OCI-LY7 (cell line): Measurements from ENCODE around the gene LRRC46.

Experiments
- CTCF ChIP-seq: fragments of 200-600 bp; sonication (generic); conservative IDR thresholded peaks from 2 replicates; pipeline ENCODE4 v1.5.1; 2014; ENCODE audit warnings: mild to moderate bottlenecking, antibody characterized with exemption, low read length, moderate library complexity, mixed read lengths
- EZH2phosphoT487 ChIP-seq: fragments of 200-600 bp; sonication (generic); IDR thresholded peaks from 2 replicates; pipeline ENCODE4 v1.6.1; 2018; ENCODE audit warnings: low read depth, borderline replicate concordance, mild to moderate bottlenecking, mixed run types, antibody characterized with exemption, low read length, moderate library complexity, mixed read lengths

GRCh38 chr17:47834756-47835155 is 3.3 kb downstream of the LRRC46 start:
- TF ChIP-seq CTCF (no peak), EZH2phosphoT487 (no peak)
